Hematopoietic multipotent progenitor cell treated with erythropoietin and hydrocortisone succinate and interleukin-3 and kit ligand, for 8 days (in vitro differentiated cells): ENCODE measurements around the gene TTF2.
A peak's percentile ranks its signal among the peaks of the same experiment; 100 is the strongest.

ENCODE experiments used
- DNase-seq: peaks from one replicate; pipeline ENCODE4 v3.0.0-alpha.2; 2015

The TTF2 gene

DNA sequence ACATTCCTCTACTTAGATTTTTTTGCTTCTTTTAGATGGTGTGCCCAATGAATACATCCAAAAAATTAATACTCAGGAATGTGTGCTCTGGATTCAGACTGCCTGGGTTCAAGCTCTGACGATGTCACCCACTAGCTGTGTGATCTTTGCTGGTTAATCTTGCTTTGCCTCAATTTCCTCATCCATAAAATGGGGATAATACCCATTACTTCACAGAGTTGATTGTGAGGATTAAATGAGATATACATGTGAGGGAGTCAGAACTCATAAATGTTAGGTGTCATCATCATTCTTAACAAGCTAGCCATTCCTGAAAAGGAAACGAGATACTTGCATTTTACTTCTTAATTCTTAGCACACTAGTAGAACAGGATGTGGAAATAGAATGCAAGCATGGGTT is 12.9 kb upstream of the TTF2 start:
- DNase-seq = no peak

DNA sequence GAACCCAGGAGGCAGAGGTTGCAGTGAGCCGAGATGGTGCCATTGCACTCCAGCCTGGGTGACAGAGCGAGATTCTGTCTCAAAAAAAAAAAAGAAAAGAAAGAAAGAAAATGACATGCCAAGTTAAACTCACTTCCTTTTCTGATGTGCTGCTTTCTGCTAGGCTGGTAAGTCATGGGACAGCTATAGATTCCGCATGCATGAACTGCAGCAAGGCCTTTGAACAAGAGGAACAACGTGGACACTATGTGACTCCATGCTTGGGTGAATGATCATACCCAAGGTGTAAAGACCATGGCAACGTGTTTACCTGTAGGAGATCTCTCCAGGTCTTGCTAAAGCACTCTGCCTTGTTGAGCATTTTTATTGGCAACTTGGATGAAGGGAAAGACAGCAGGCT is 10.3 kb upstream of the TTF2 start:
- DNase-seq = no peak

DNA sequence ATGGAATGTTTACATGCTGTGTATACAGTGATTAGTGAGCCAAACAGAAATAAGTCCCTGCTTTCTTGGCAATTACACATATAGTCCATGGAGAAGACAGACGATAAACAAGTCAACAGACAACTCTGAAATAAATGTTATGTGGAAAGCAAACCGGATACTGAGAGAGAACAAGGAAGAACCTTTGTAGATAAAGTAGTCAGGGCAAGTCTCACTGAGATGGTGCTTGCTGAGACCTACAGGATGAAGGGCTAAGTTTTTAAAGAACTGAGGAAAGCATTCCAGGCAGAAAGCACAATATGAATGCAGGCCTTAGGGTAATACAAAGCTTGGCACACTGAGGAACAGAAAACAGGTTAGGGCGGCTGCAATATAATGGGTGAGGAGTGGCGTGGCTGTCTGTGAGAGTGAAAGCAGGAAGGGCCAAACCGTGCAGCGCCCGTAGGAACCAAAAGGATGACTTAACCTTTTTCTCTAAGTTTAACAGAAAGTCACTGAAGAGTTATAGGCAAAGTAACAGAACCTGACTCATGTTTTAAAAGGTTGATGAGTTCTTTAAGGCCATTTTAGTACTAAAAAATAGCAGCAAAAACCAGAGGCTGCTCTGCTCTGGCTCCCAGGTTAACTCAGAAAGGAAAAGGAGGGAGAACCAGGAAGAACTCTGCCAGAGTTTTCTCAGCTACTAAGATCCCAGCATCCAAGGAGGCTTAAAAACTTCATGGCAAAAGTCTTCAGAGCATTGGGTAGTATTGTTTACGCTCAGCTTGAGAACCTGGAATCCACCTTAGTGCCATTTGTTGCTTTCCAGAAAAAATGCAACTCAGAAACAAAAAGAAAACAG is 8.7 kb upstream of the TTF2 start:
- DNase-seq = peak; percentile 51

DNA sequence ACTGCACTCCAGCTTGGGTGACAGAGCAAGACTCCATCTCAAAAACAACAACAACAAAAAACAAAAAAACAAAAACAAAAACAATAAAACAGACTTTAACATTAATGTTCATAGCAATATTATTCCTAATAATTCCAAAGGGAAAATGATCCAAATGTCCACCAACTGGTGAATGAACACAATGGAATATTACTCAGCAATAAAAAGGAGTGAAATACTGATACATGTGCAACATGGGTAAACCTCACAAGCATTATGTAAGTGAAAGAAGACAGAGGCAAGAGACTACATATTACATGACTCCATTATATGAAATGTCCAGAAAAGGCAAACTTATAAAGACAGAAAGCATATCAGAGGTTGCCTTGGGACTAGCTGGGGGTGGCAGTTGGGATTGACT is 6.1 kb upstream of the TTF2 start:
- DNase-seq = no peak

DNA sequence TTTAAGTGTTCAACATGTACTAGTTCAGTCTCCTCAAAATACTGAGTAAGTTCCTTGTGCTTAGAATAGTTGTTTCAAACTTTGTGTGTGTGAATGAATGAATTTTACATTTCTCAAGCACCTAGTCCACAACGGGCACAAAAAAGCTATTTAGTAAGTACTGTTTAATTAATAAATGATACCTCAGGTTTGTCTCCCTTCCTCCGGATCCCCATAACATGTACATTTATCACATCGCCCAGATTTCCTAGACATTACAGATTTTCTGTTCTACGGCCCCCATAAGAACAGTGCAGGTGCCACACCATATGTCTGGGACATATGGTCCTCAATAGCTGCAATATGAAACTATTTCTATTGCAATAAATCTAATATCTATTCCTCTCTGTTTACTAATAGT is 1.3 kb upstream of the TTF2 start:
- DNase-seq = peak; percentile 23

DNA sequence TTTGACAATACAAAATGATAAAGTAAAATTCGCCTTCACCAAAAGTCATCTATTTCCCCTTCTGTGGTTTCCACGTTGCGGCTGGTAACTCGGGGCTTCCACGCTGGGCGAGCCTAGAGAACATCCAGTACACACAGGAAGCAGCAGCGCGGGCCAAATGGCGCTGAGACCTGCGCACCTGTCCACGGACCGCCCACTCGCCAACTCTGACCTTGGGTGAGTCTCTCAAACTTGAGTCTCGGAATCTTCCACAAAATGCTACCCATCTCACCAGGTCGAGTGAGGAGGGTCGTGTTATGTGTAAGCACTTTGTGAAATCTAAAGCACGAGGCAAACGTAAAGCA is 820 bp upstream of the TTF2 start:
- DNase-seq = peak; percentile 75

DNA sequence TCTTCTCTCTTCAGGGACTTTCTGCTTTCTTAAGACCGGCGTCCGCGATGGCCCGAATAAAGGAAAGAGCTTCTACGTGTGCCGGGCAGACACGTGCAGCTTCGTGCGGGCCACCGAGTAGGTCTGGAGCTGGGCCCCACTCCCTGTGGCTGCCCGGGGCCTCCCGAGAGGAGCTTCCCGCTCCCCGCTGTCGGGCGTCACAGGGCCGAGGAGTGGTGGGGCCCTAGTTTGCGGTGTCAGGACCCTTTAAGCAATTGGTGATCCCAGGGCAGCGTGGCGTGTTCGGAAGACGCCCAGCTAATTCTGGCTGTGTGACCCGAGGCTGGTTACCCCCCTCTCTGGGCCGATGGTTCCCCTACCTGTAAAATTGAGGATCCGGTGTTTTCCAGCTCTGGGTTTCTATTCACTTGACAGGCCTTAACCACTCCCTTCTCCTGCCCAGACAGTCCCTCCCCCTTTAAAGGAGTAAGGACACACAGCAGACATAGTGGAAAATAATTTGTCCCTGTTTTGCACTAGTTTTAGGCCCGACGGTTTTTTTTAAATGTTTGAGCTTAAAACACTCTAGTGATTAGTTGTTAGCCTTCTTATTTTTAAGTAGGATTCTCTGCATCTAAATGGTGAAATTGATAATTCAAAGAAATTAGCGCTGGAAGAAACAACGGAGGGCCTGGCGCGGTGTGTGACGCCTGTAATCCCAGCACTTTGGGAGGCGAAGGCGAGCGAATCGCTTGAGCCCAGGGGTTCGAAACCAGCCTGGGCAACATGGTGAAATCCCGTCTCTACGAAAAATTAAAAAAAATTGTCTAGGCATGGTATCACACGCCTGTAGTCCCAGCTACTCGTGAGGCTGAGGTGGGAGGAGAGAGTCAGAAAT is 553 bp downstream of the TTF2 start:
- DNase-seq = peak; percentile 75

DNA sequence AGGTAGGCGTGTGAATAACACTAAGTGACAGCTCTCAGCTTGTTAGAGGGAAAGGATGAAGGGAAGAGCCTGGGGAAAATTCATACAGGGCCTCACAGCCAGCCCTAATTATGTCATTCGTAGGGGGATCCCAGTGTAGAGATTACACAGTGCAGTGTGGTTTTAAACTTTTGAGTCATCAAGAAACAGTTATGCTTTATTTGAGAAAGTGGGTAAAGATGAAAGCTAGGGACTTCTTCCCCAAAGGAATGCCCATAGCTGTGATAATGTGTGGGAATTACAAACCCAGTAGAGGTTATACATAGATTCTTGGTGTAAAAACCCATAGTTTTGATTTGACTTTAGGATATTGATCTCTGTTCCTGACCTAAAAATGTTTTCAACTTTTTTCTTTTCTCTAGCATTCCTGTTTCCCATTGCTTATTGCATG is 1.9 kb downstream of the TTF2 start:
- peak; percentile 13 for DNase-seq

DNA sequence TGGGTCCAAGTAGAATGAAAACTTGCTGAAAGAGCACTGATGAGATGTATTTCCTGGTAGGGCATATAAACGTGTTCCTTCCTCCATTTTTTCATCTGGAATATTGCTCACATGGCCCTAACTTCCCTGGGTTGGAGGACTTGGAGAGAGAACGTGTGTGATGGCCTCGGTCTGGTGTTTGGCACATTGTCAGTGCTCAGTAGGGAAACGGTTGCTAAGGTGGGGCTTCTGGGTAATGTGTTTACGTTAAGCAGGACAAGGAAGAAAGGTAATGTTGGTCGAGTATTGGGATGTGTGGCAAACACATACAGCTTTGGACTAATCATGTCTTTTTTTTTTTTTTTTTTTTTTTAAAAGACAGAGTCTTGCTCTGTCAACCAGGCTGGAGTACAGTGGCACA is 6.2 kb downstream of the TTF2 start:
- DNase-seq = no peak

DNA sequence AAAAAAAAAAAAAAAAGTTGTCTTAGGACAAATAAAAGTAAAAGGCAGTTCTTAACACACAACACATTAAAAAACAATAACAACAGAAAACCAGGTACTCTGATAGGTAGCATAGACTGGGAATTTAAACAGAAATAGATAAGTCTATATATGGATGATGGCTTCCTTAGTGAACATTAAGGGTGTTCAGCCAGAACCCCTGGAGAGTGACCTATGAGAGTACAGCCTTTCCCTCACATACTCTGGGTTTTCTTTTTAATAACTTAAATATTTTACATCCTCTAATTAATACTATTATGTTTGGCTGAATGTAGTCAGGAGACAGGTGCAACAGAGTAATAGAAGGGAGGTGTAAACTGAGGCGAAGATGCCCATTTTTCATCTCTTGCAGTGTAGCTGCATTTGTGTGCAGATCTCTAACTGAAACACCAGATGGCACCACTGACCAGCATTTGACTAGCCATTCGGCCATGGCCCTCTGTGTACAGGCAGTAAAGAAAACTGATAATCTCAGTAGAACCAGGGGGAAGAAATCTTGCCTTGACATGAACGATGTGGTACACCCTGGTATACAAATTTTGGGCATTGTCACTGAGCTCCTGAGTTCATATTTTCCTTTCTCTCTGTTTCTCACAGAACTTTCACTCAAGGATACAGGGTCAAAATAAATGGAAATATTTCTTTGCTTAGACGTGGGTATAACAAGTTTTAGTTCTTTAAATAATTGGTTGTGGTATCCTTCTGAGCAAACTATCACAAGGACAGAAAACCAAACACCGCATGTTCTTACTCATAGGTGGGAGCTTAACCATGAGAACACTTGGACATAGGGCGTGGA is 7.6 kb downstream of the TTF2 start:
- DNase-seq = peak; percentile 60

DNA sequence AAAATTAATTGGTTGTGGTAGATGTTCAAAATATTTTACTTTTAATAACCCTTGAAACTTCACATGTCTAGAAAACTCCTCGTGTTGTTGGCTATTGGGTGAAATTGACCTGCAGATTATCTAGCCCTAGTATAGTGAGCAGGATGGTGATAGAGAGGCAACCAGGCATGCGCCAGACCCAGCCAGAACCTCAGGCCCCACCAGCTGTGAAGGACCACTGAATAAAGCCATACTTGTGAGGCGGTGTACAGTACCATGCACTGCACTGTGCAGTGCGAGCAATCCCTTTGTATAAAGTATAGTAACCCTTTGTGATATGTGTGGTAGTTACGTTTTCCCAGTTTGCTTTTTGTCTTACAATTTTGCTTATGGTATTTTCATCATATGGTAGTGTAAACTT is 8.5 kb downstream of the TTF2 start:
- DNase-seq = no peak

DNA sequence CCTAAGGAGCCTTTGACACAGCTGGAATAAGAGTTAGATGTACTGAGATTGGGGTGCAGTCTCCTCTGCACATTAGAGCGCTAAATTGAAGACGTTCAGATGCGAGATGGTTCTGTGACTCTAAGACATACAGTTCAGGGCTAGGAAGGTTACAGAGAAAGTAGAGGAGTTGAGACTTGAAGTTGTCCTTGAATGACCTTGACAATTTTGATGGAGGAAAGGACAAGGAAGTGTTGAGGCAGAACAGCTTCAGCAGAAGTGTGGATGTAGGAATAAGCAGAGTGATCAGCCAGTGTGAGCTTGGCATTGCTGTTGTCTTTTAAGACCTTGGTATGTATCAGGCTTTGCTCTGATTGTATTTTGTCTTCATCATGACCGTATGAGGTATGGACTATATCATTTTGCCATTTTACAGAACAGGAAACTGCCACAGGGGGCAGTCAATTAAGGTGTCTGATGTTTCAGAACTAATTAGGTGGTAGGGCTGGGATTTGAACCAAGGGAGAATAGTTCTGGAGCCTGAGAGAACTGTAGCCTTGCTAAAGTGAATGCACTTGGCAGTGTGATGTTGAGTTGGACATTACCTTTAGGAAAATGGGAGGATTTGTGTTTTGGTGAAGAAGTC is 9.2 kb downstream of the TTF2 start:
- DNase-seq = no peak

DNA sequence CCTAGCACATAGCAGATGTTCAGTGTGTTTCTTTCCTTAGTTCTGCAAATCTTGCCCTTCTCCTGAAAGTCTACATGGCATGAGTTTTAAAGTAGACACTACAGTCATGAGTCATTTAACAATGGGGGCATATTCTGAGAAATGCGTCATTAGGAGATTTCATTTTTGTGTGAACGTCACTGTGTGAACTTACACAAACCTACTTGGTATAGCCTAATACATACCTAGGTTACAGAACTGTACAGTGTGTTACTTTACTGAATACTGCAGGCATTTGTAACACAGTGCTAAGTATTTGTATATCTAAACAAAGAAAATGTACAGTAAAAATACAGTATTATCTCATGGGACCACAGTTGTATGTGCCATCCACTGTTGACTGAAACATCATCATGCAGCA is 10.0 kb downstream of the TTF2 start:
- DNase-seq = no peak

DNA sequence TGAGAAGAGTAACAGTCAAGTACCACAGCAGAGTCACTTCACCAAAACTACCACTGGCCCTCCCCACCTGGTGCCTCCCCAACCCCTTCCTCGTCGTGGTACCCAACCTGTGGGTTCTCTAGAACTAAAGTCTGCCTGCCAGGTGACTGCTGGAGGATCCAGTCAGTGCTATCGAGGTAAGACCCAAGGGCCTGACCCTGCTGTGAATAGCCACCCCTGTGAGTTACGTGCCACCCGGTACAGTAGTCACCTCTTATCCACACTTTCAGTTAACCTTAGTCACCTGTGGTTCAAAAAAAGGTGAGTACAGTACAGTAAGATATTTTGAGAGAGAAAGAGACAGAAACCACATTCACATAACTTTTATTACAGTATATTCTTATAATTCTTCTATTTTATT is 16.5 kb downstream of the TTF2 start:
- DNase-seq = no peak

DNA sequence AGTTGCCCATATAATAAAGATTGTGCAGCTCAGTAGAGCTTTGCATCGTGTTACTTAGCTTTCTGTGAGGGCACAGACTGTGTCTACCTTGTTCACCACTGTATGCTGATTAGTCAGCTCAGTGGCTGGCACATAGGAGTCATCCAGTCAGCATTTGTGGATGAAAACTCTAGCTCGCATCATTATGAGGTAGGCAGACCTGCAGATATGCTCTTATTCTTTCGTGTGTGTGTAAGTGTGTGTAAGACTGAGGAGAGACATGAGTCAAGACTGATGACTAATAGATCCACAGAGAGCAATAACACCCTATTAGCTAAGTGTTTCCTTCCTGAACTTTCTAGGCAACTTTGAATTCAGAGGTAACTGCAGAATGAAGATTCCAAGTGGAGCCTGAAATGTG is 17.1 kb downstream of the TTF2 start:
- no peak for DNase-seq

DNA sequence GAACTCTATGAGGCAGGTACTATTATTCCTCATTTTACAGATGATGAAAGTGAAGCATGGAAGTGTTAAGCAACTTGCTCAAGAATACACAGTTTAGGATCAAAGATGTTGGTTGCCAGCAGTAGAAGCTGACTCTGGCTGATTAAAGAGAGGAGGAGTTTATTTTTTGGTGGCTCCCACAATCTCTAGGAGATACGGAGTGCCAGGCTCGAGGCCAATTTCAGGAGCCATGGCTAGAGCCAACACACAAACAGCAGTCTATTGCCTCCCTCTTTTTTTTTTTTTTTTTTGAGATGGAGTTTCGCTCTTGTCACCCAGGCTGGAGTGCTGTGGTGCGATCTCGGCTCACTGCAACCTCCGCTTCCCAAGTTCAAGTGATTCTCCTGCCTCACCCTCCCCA is 19.6 kb downstream of the TTF2 start:
- DNase-seq = no peak

DNA sequence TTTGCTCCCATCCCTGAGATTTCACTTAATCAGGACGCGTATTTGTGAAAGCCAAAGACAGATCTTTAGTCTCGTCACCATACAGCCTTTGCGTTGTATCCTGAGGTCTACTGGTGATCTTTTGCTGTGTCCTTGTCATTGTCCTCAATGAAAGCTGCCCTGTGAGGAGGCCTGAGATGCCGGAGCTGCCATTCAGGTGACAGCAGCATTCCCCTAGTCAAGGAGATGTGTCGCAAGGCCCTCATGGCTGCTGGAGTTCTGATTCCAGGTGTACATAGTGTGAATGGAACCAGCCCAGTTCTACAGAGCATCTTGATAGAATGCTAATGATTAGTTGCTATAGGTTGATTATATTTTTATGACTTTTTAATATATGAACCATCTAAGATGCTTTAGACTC is 24.1 kb downstream of the TTF2 start:
- DNase-seq = no peak

DNA sequence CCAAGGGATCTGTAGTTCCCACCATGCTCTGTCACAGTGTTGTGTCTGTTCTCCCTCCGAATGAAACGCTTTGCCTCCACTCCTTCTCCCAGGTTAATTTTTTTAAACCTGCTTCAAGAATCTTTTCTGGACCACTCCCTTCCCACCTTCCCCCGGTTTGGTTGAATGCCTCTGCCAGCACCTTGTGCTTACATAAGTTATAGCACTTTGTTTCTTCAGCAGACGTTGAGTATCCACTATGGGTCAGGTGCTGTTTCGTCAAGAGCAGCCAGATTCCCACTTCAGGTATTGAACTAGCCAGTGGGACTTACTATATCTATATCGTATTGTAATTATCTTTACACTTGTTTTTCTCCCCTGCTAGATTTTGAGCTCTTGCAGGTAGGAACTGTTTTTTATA is 27.6 kb downstream of the TTF2 start:
- DNase-seq = no peak

DNA sequence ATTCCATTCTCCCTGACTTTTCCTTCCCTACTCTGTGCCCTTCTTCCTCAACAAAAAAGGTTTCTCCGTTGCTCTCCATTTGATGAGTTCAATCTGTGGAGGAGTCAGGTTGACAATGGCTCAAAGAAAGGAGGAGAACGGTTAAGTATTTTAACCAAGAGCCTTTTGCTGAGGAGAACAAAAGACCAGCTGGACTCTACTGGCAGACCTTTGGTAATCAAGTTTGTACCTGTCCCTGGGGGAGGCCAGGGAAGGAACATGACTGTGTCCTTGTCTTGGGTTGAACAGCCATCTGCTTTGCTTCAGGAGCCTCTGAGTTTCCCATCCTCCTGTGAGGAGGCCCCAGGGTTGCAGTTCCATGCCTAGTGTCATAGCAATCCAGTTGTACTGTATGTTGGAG is 29.9 kb downstream of the TTF2 start:
- no peak for DNase-seq

DNA sequence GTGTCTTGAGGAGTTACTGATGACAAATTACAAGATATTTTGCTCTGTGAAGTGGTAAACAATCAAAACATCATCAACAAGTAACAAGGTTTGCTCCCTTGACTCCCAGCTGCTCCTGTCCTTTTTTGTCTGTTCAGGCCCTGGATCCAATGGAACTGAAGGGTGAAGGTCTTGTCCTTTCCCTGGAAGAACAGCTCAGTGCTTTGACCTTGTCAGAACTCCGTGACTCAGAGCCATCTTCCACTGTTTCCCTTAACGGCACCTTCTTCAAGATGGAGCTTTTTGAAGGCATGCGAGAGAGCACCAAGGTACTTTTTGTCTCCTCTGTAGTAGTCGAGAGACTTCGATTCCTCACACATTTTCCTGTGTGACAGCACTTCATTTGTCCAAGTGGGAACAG is 32.5 kb downstream of the TTF2 start:
- DNase-seq = no peak

DNA sequence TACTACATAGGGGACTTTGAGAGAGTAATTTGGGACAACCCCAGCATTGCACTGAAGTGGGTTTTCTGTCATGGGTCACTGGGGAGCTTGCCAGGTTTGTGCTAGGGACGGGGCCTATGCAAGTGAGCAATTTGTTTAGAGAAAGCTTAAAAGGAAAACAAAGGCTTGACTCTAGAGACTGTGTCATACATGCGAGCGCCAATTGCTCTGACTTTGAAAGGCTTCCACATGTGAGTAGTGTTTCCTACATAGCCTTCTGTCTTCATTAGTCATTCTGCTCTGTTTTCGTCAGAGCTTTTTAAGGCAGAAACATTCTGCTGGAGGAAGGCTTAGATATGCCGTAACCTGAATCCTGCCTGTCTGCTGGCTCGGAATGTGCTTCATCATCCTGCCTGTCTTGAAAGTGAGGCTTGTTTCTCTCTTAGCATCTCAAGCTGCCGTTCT is 33.0 kb downstream of the TTF2 start:
- no peak for DNase-seq

DNA sequence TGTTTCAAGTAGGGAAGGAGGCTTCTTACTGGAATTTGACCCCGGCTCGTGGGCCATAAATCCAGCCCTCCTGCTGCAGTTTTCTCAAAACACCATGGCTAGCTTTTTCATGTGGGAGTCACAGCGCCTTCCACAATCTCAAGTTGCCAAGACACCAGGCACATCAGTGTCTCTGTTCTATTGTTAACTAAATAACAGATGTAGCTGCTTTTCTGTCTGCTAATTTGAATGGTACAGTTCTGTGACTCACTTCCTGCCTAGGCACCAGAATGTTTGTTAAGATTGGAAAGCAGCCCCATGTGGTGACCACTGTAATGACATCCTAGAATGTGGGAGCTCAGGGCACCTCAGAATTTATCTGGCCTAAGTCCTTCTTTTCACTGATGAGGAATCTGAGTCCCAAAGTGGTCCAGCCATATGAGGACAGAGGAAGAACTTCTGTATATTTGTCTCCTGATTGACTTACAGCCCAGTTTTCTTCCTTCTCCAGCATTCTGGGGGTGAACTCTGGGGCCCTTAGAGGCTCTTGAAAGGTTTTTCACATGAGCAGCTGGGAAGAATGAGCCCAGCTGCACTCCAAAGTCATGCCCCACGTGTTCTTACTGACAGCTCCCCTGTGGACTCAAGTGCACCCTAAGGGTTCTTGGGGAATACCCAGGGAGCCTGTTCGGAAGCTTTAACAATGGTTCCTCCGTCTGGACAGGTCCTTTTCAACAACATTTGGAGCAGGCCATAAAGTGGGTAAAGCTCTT is 33.9 kb downstream of the TTF2 start:
- DNase-seq = peak; percentile 52
